ENCODE measurements around the gene TAP2.

TAP2 gene

GRCh38 chr6:32858194-32858593 lies 19.7 kb upstream of the TAP2 start:
- no CpG with 5 or more reads among the region's 5 CpGs for WGBS (ENCODE audit: extremely low coverage, insufficient coverage, low lambda C conversion rate)
- no peak overlapping the region for H3K4me3 ChIP-seq (ENCODE audit: low read length)

DNA sequence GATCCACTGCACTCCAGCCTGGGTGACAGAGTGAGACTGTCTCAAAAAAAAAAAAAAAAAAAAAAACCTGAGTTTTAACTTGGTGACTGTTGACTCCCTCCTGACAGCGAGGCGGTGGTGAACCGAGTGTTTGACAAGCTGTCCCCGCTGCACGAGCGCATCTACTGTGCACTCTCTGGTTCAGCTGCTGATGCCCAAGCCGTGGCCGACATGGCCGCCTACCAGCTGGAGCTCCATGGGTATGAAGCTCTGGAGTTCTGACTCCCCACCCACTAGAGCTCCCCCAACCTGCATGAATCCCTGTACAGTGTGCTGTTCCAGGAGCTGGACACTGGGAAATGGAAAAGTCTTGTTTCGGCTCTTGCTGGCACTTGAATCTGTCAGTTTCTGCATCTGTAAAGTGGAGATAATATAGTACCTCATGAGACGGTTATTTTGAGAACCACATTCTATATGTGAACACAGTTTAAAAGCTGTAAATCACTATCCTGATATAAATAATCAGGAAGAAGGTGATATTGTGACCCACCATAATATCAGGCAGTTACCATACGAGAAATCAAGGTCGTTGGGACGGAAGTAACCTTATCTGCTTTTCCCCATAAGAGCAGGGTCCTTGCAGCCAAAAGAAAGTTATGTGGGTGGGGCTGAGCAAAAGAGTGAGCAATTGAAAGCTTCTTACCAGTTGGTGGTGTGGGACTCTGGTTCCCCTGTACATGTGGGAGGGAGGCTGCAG lies 18.8 kb upstream of the TAP2 start:
- Histone ChIP-seq H3K18ac (ENCODE audit: low read length) (no peak overlapping the region), H4K8ac (ENCODE audit: low read depth, low read length) (no peak overlapping the region), H2BK5ac (ENCODE audit: low read length) (no peak overlapping the region), H2AK5ac (ENCODE audit: low read length) (no peak overlapping the region), H3K4me2 (ENCODE audit: low read length) (no peak overlapping the region), H3K4me3 (ENCODE audit: low read length) (no peak overlapping the region), H3K23ac (ENCODE audit: low read length) (no peak overlapping the region), H3K36me3 (ENCODE audit: control insufficient read depth, insufficient read depth, low read length) (no peaks in the 10 kb centered on the region), H3K56ac (ENCODE audit: low read length) (no peak overlapping the region), H3K4me1 (ENCODE audit: control insufficient read depth, low read depth, low read length) (no peaks in the 10 kb centered on the region), H2BK15ac (replicated peaks; ENCODE audit: low read depth) (no peak overlapping the region), H3K4ac (ENCODE audit: low read depth, low read length) (no peak overlapping the region), H3K27me3 (ENCODE audit: insufficient read depth, low read length, poor library complexity) (peaks cover 18% of the 10 kb centered on the region), H3K79me2 (ENCODE audit: control insufficient read depth, insufficient read depth, low read length) (no peaks in the 10 kb centered on the region), H3K27ac (ENCODE audit: low read depth, low read length) (no peak overlapping the region), H2BK120ac (ENCODE audit: low read depth, low read length) (no peak overlapping the region), H3K9ac (ENCODE audit: low read length) (no peak overlapping the region), H4K5ac (ENCODE audit: low read length) (no peak overlapping the region), H3K79me1 (ENCODE audit: low read length) (no peaks in the 10 kb centered on the region)
- DNase-seq: no peak
- no CpG with 5 or more reads among the region's 14 CpGs for WGBS (ENCODE audit: extremely low coverage, insufficient coverage, low lambda C conversion rate)

More at GRCh38 chr6:32858194-32858593, 19.7 kb upstream of the TAP2 start:
- H2BK15ac ChIP-seq (replicated peaks; ENCODE audit: low read depth): no peak overlapping the region
- no peak overlapping the region for H4K5ac ChIP-seq (ENCODE audit: low read length)
- DNase-seq: no peak
- no peak overlapping the region for H2AK5ac ChIP-seq (ENCODE audit: low read length)
- no peak overlapping the region for H3K23ac ChIP-seq (ENCODE audit: low read length)
- H3K18ac ChIP-seq (ENCODE audit: low read length): no peak overlapping the region
- H3K36me3 ChIP-seq (ENCODE audit: control insufficient read depth, insufficient read depth, low read length): no peaks in the 10 kb centered on the region
- no peaks in the 10 kb centered on the region for H3K79me1 ChIP-seq (ENCODE audit: low read length)
- H3K4me2 ChIP-seq (ENCODE audit: low read length): no peak overlapping the region
- H4K8ac ChIP-seq (ENCODE audit: low read depth, low read length): no peak overlapping the region
- no peaks in the 10 kb centered on the region for H3K79me2 ChIP-seq (ENCODE audit: control insufficient read depth, insufficient read depth, low read length)
- no peak overlapping the region for H3K9ac ChIP-seq (ENCODE audit: low read length)
- H3K27me3 ChIP-seq (ENCODE audit: insufficient read depth, low read length, poor library complexity): peaks cover 14% of the 10 kb centered on the region
- H3K4ac ChIP-seq (ENCODE audit: low read depth, low read length): no peak overlapping the region
- no peak overlapping the region for H3K27ac ChIP-seq (ENCODE audit: low read depth, low read length)
- no peaks in the 10 kb centered on the region for H3K4me1 ChIP-seq (ENCODE audit: control insufficient read depth, low read depth, low read length)
- H2BK120ac ChIP-seq (ENCODE audit: low read depth, low read length): no peak overlapping the region
- no peak overlapping the region for H3K56ac ChIP-seq (ENCODE audit: low read length)
- H2BK5ac ChIP-seq (ENCODE audit: low read length): no peak overlapping the region

DNA sequence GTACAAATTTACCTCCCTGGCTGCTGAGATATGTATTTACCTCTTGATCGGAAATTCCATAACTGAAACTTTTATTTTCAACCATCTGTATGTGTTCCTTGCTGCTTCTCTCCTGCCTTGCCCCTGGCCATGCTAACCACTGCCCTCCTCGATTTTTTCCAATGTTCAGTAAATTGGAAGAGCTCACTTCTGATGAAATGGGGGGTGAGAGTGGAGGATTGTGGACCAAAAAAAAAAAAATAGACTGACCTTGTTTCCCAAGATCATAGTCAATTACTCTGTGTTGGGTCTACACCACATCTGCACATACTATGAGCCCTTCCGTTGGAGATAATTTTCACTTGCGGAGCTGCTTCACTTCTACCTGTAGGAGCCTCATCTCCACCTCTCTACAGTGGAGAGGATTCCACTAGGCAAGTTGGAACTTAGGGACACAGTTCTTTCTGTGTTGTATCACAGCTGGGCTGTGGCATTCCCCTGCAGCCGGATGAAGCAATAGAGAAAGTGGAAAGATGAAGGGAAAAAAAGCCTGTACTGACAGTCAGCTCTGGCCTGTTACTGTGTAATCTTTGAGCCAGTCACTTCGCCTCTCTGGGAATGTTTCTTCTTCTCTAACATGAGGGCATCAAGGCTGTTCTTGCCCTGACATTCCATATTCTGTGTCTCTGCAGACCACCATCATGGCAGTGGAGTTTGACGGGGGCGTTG lies 17.1 kb upstream of the TAP2 start:
- Histone ChIP-seq H3K27ac (ENCODE audit: low read depth, low read length) (no peak overlapping the region), H3K36me3 (ENCODE audit: control insufficient read depth, insufficient read depth, low read length) (no peaks in the 10 kb centered on the region), H3K4me3 (ENCODE audit: low read length) (no peak overlapping the region), H2BK120ac (ENCODE audit: low read depth, low read length) (no peak overlapping the region), H4K8ac (ENCODE audit: low read depth, low read length) (no peak overlapping the region), H3K79me2 (ENCODE audit: control insufficient read depth, insufficient read depth, low read length) (no peaks in the 10 kb centered on the region), H2AK5ac (ENCODE audit: low read length) (no peak overlapping the region), H3K23ac (ENCODE audit: low read length) (no peak overlapping the region), H3K56ac (ENCODE audit: low read length) (no peak overlapping the region), H3K4ac (ENCODE audit: low read depth, low read length) (no peak overlapping the region), H2BK15ac (replicated peaks; ENCODE audit: low read depth) (no peak overlapping the region), H3K79me1 (ENCODE audit: low read length) (no peaks in the 10 kb centered on the region), H3K9ac (ENCODE audit: low read length) (no peak overlapping the region), H3K18ac (ENCODE audit: low read length) (no peak overlapping the region), H4K5ac (ENCODE audit: low read length) (no peak overlapping the region), H3K27me3 (ENCODE audit: insufficient read depth, low read length, poor library complexity) (peaks cover 28% of the 10 kb centered on the region), H3K4me1 (ENCODE audit: control insufficient read depth, low read depth, low read length) (no peaks in the 10 kb centered on the region), H2BK5ac (ENCODE audit: low read length) (no peak overlapping the region), H3K4me2 (ENCODE audit: low read length) (no peak overlapping the region)
- DNase-seq: no peak
- WGBS (ENCODE audit: extremely low coverage, insufficient coverage, low lambda C conversion rate): no CpG with 5 or more reads among the region's 8 CpGs

DNA sequence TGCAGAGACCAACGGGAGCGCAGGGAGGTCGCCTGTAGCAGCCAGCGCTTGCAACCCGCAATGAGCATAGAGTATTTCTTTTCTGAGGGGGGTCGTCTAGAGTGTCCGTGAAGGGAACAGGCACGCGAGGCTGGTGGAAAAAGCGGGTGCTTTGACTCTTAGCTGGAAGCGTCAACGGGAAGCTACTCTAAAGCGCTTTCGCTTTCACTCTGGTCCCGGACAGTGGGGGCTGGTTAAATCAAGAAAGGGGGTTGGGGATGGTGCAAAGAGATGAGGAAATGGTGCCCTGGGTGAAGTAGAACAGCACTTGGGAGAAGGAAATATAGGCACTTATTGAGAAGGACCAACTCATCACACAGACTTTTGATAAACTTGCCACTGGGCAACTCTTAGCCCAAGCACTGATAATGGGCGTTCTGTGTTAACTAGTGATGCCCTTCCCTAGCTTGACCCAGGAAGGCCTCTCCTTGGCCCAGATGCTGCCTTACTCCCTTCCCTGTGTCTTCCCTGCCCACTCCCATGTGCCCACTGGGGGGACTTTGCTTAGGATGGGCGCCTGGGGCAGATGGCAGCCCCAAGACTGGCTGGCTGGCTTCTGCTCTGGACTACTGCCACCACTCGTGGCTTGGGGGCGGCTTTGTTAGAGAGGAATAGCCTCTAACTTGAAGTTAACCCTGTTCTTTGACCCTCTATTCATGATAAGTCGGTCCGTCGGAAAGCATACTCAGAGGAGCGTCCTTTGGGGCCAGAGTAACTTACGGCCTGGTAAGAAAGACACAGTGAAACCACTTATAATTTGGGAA lies 16.0 kb upstream of the TAP2 start:
- no peak overlapping the region for H3K4me3 ChIP-seq (ENCODE audit: low read length)
- H2BK5ac ChIP-seq (ENCODE audit: low read length): no peak overlapping the region
- H4K8ac ChIP-seq (ENCODE audit: low read depth, low read length): no peak overlapping the region
- no CpG with 5 or more reads among the region's 24 CpGs for WGBS (ENCODE audit: extremely low coverage, insufficient coverage, low lambda C conversion rate)
- H2BK120ac ChIP-seq (ENCODE audit: low read depth, low read length): no peak overlapping the region
- H3K27me3 ChIP-seq (ENCODE audit: insufficient read depth, low read length, poor library complexity): peaks cover 28% of the 10 kb centered on the region
- H3K27ac ChIP-seq (ENCODE audit: low read depth, low read length): no peak overlapping the region
- no peak overlapping the region for H2BK15ac ChIP-seq (replicated peaks; ENCODE audit: low read depth)
- DNase-seq: no peak
- no peaks in the 10 kb centered on the region for H3K79me2 ChIP-seq (ENCODE audit: control insufficient read depth, insufficient read depth, low read length)
- H4K5ac ChIP-seq (ENCODE audit: low read length): no peak overlapping the region
- no peak overlapping the region for H2AK5ac ChIP-seq (ENCODE audit: low read length)
- no peak overlapping the region for H3K4ac ChIP-seq (ENCODE audit: low read depth, low read length)
- no peak overlapping the region for H3K18ac ChIP-seq (ENCODE audit: low read length)
- H3K36me3 ChIP-seq (ENCODE audit: control insufficient read depth, insufficient read depth, low read length): no peaks in the 10 kb centered on the region
- peak overlapping the region; percentile 25 for H3K4me2 ChIP-seq (ENCODE audit: low read length)
- H3K79me1 ChIP-seq (ENCODE audit: low read length): no peaks in the 10 kb centered on the region
- no peak overlapping the region for H3K23ac ChIP-seq (ENCODE audit: low read length)
- H3K4me1 ChIP-seq (ENCODE audit: control insufficient read depth, low read depth, low read length): no peaks in the 10 kb centered on the region
- H3K56ac ChIP-seq (ENCODE audit: low read length): no peak overlapping the region
- no peak overlapping the region for H3K9ac ChIP-seq (ENCODE audit: low read length)

DNA sequence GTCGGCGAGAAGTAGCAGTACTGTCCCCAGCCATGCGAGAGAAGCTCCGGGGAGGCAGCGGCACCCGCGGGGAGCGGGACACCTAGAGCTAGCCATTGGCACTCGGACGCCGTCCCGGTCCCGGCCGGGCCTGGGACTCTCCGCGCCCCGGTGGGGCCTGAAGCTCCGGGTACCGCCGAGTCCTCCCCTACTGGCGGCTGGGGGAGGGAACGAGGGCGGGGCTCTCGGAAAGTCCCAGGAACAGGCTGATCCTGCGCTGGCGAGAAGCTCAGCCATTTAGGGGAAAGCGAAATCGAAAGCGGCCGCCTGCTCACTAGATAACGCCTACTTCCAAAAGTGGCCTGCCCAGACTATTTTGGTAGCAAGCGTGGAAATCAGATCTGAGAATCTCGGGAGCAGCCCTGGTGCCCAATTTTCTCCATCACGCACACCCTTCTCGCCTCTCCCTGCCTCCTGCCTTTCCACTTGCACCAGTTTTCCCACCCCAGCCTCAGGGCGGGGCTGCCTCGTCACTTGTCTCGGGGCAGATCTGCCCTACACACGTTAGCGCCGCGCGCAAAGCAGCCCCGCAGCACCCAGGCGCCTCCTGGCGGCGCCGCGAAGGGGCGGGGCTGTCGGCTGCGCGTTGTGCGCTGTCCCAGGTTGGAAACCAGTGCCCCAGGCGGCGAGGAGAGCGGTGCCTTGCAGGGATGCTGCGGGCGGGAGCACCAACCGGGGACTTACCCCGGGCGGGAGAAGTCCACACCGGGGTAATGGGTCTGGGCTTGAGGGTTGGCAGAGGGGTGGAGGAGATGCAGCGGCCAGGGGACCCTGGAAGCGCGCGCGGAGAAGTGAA lies 15.2 kb upstream of the TAP2 start, which contains the start of the genes PSMB9 and TAP1:
PSMB9 (plus strand) TSS at position 652 of the 835 bp plus-strand sequence; CDS start at position 690, 38 bp downstream.
TAP1 (minus strand) TSS at position 164 of the 835 bp plus-strand sequence; CDS start at position 96, 68 bp downstream.
- Histone ChIP-seq H3K4me2 (ENCODE audit: low read length) (peak within 1 kb of the TSS; percentile 39), H3K9ac (ENCODE audit: low read length) (peak within 1 kb of the TSS; percentile 56), H3K27me3 (ENCODE audit: insufficient read depth, low read length, poor library complexity) (peaks cover 28% of the 10 kb centered on the region), H3K56ac (ENCODE audit: low read length) (peak within 1 kb of the TSS; percentile 65), H3K18ac (ENCODE audit: low read length) (no peak within 1 kb of the TSS), H3K79me2 (ENCODE audit: control insufficient read depth, insufficient read depth, low read length) (no peaks in the 10 kb centered on the region), H2AK5ac (ENCODE audit: low read length) (no peak within 1 kb of the TSS), H2BK120ac (ENCODE audit: low read depth, low read length) (no peak within 1 kb of the TSS), H4K8ac (ENCODE audit: low read depth, low read length) (no peak within 1 kb of the TSS), H3K36me3 (ENCODE audit: control insufficient read depth, insufficient read depth, low read length) (no peaks in the 10 kb centered on the region), H4K5ac (ENCODE audit: low read length) (no peak within 1 kb of the TSS), H3K23ac (ENCODE audit: low read length) (no peak within 1 kb of the TSS), H3K27ac (ENCODE audit: low read depth, low read length) (no peak within 1 kb of the TSS), H3K4me1 (ENCODE audit: control insufficient read depth, low read depth, low read length) (no peaks in the 10 kb centered on the region), H3K4ac (ENCODE audit: low read depth, low read length) (no peak within 1 kb of the TSS), H2BK5ac (ENCODE audit: low read length) (no peak within 1 kb of the TSS), H3K79me1 (ENCODE audit: low read length) (no peaks in the 10 kb centered on the region), H3K4me3 (ENCODE audit: low read length) (peak within 1 kb of the TSS; percentile 21), H2BK15ac (replicated peaks; ENCODE audit: low read depth) (no peak within 1 kb of the TSS)
- no CpG with 5 or more reads among the region's 68 CpGs for whole genome bisulfite sequencing (ENCODE audit: extremely low coverage, insufficient coverage, low lambda C conversion rate)
- DNase-seq: peak; percentile 94
